CD4-positive, alpha-beta T cell treated with Interleukin-2 at 100 ng/mL for 4 hours (primary cell): ENCODE data around the gene FAM81B.
"Not testable (repeated sequence)": the region's sequence is repeated elsewhere in the genome, so short reads cannot be mapped to it uniquely, and the experiment has no call there.

Experiments
- DNase-seq: peaks from one replicate; pipeline ENCODE4 v3.0.0-alpha.2; 2020; ENCODE audit warnings: low spot score

FAM81B gene, protein sequence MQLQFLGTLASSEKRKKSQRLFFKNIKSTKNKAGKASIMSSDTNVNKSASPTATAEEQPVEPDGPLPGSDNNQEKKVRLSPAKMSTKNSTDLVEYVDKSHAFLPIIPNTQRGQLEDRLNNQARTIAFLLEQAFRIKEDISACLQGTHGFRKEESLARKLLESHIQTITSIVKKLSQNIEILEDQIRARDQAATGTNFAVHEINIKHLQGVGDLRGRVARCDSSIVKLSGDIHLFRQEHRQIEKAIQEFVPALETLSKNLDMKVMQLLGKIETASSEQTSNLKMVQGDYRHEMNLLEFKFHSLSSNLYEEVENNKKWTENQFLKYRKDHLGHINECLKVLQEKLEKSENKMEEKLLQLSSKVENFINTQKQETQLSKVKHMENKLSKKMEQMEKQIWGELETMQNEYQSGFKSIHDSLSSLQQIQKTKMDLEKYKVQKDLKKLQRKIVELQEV

GRCh38 chr5:95390812-95391492 is at the start of gene FAM81B:
FAM81B (plus strand) TSS chr5:95391366; CDS start chr5:95391390, 24 bp downstream.
- no peak for DNase-seq

DNA sequence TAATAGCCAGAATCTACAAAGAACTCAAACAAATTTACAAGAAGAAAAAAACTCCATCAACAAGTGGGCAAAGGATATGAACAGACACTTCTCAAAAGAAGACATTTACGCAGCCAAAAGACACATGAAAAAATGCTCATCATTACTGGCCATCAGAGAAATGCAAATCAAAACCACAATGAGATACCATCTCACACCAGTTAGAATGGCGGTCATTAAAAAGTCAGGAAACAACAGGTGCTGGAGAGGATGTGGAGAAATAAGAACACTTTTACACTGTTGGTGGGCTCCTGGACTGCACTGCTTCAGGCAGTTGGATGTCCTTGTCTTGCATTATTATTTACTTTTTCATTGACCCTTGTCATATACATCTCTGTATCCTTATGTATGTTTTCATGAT is 49.7 kb upstream of the FAM81B start:
- DNase-seq: not testable (repeated sequence)

DNA sequence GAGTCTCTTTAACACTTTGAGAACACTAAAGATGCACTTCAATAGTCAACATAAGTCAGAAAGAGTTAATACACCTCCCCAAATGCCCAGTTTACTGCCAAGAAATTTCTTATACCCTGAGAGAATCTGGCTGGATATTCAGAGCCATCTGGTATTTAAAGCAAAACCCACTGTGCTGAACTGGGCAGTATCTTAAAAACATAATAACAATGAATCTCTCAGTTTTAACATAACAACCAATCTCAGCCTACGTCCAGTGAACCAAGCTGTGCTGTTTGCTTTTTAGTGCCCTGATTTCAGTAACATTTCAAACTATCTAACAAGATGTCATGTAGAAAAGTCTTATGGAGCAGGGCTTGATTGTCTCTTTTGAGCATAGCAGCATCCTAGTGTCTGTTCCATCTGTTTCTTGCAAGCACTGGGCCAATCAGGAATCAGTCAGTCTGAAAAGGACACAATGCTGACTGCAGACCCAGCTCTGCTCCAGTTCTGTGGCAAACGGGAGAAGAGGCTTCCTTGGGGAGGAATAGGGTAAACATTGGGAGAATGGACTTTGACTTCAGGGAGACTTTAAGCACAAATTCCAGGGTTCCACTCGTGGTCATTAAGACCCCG is 43.6 kb upstream of the FAM81B start:
- DNase-seq: no peak

DNA sequence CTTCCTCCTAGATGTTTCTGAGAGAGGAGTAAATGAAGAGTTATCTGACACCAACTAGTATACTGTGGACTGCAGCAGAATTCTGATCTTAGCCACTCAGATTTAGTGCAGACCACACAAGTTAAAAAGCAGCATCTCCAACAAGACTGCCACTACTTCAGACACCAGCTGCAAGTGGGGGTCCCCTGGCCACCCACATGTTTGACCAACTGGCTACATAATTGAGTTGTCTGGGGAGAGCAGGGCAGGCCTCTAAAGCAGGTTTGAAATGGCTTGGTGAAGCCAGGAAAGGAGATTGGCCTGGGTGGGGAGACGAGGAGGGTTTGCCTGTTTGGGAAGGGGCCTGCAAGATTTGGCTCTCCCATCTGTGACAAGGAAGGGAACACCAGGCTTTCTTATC is 40.5 kb upstream of the FAM81B start:
- DNase-seq: no peak

DNA sequence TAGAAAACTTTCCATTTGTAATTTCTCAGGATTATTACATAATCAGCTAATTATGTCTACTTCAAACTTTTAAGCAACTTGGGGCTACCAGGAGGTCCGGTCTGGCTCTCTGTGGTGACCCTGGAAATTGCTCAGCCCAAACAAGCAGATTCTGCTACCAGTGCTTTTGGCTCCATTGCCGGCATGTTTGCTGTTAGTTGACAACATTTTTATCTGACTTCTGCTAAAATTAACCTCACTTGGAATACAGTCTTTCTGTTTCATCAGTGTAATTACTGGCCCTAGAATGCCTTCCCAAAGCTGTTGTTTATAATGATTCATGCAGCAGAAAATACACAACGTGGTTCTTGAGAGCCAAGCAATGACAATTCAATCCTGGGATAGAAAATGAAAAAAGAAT is 38.5 kb upstream of the FAM81B start:
- no peak for DNase-seq

- DNase-seq: no peak
Measured at GRCh38 chr5:95358320-95358719, 32.8 kb upstream of the FAM81B start.

DNA sequence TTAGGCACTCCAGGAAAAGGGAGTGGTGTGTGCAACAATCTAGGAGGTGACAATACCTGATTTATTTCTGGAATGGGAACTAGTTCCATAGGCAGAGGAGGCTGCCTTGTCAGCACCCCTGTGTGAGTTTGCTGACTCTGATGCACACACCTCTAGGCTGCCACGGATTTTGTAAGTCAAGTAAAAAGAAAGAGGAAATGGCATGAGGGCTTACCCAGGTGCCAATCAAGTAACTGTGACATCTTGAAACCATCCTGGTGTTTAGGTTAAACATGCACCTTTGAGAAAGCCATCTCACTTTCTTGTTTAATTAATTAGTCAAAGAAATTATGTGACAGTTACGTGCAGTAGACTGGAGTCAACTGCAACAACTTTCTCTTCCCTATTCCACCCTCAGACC is 32.3 kb upstream of the FAM81B start:
- DNase-seq: no peak

GRCh38 chr5:95360667-95361066 is 30.5 kb upstream of the FAM81B start:
- DNase-seq: not testable (repeated sequence)

DNA sequence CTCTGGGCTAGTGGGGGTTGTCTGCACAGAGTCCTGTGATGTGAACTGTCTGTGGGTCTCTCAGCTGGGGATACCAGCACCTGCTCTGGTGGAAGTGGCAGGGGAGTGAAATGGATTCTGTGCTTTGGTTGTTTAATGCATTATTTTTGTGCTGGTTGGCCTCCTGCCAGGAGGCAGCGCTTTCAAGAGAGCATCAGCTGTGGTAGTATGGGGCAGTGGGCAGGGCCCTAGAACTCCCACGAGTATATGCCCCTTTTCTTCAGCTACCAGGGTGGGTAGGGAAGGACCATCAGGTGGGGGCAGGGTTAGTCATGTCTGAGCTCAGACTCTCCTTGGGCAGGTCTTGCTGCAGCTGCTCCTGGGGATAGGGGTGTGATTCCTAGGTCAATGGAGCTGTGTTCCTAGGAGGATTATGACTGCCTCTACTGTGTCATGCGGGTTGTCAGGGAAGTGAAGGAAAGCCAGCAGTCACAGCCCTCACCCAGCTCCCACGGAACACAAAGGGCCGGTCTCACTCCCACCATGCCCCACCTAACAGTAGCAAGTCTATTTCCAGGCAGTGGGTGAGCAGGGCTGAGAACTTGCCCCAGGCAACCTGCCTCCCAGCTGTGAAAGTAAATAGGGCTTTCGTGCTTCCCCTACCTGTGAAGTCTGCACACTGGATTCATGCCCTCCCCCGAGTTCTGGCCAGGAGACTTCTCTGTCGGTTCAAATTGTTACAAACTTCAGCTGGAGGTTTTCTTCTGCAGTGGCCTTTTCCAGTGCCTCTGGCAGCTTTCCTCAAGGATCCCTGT is 25.7 kb upstream of the FAM81B start:
- no peak for DNase-seq

DNA sequence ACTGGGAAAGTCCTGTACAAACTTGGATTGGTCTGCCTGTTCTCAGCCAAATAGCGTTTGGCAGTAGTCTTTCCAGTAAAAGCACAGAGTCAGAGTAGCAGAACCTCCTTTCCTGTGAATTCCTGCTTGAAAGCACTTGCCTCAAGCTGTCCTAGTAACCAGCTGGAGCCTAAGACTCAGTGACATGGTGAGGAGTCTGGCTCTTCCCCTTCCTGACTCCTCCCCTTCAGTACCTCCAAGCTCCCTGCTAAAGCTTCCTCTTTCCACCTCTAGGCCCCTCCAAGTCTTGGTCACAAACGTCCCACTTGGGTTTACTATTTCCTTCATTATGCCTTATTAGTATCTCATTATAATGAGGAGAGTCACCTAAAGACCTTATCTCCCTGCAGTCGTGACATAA is 21.4 kb upstream of the FAM81B start:
- no peak for DNase-seq

GRCh38 chr5:95374061-95374460 is 17.1 kb upstream of the FAM81B start:
- DNase-seq: no peak

GRCh38 chr5:95375591-95375990 is 15.6 kb upstream of the FAM81B start:
- DNase-seq: no peak

DNA sequence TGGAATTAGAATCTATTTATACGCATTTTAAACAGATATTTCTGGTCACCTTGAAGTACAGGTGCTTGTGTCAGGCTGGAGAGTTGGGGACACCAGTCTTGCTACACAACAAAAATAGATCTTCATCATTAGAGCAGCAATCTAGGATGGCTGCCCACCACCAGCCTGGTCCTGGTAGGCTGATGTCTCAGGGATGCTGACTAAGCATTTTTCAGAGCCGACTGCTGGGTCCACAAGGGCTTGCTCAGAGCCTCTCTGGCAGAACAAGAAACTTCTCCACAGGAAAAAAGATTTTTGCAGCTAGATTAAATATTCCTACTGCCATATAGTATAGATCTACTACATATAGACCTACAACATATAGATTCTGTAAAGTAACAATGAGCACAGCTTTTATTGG is 12.0 kb upstream of the FAM81B start:
- DNase-seq: no peak

DNA sequence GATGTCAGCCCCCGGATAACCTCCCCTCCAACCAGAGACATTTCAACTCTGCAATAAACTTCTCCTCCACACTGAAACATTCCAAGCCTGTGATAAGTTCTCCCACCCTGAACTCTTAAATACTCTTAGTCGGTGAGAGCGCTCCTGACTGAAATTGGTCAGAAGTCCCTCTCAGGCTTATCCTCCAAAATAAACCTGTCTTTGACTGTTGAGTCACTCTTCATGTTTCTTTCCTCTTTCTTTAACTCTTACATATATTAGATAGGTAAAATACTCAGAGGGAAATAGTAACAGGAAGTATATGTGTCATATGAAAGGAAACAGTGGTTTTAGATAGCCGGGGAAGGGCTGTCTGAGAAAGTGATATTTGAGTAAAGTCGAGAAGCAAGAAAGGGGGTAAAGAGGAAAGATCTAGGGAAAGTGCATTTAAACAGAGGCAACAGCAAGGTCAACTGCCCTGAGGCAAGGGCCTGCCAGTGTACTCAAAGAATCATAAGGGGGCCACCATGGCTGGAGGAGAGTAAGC is 11.0 kb upstream of the FAM81B start:
- no peak for DNase-seq

- DNase-seq: no peak
Measured at GRCh38 chr5:95382801-95383200, 8.4 kb upstream of the FAM81B start.

DNA sequence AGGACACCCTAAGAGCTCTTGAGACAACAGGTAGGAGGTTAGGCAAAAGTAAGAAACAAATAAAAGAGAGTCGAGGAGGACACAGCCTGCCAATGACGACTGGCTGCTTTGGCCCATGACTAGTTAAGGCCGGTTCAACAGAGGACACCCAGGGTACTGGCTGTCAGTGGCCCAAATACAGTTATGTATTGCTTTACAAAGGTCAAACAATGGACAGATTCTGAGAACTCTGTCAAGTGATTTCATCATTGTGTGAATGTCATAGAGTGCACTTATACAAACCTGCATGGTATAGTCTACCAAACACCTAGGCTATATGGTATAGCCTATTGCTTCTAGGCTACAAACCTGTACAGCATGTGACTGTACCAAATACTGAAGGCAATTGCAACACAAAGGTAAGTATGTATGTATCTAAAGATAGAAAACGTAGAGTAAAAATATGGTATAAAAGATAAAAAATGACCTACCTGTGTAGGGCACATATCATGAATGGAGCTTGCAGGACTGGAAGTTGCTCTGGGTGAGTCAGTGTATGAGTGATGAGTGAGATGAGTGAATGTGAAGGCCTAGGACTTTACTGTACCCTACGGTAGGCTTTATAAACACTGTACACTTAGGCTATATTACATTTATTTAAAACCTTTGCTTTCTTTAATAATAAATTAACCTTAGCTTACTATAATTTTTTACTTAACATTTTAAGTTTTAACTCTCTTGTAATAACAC is 6.5 kb upstream of the FAM81B start:
- no peak for DNase-seq

DNA sequence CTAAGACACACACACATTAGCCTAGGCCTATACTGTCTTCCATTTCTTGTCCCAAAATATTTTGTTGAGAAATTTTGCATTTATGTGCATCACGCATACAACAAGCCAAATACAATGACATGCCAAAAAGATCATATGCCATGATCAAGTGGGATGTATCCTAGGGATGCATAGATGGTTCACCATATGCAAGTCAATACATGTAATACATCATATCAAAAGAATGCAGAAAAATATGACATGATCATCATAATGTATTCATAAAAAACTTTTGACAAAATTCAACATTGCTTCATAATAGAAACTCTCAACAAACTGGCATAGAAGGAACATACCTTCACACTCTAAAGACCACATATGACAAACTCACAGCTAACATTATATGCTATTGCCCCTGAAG is 5.8 kb upstream of the FAM81B start:
- no peak for DNase-seq

DNA sequence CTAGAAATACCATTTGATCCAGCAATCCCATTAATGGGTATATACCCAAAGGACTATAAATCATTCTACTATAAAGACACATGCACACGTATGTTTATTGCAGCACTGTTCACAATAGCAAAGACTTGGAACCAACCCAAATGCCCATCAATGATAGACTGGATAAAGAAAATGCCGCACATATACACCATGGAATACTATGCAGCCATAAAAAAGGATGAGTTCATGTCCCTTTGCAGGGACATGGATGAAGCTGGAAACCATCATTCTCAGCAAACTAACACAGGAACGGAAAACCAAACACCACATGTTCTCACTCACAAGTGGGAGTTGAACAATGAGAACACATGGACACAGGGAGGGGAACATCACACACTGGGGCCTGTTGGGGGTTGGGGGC is 799 bp downstream of the FAM81B start:
- not testable (repeated sequence) for DNase-seq

GRCh38 chr5:95392593-95393182 is 1.5 kb downstream of the FAM81B start:
- DNase-seq: no peak

DNA sequence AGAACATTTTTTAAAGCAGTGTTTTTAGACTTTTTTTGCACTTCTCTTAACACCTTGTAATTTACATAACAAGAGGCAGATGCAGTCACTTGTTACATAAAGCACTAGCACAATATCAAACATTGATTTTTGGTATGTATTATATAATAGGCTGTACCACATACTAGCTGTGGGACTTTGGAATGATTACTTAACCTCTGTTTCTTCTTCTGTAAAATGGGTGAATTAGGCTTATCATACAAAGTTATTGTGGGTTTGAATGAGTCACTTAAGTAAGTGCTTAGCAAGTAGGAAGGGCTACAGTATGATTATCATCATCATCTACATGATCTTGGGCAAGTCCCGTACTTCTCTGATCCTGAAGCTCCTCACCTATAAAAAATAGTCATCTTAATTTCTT is 2.1 kb downstream of the FAM81B start:
- DNase-seq: no peak

GRCh38 chr5:95398989-95399388 is 7.8 kb downstream of the FAM81B start:
- no peak for DNase-seq
